Fibroblast of the aortic adventitia (primary cell): ENCODE results near the gene RCL1. TPM values are rescaled to one million over a fixed set of nuclear protein-coding genes. Genes with fewer than 3 reads are reported as not detected.

Experiments
- DNase-seq: peaks from one replicate; pipeline ENCODE4 v3.0.0-alpha.2; 2010; ENCODE audit warnings: low read depth
- H3K4me3 ChIP-seq: 2 replicates; pipeline ENCODE4 v1.5.1; 2011; ENCODE audit warnings: low read depth, mild to moderate bottlenecking, control low read depth, low read length, moderate library complexity
- CTCF ChIP-seq: IDR thresholded peaks from 2 replicates; pipeline ENCODE4 v1.5.1; 2011; ENCODE audit warnings: mild to moderate bottlenecking, low read length, control low read depth, inconsistent platforms; ENCODE audit not compliant: insufficient read depth
- total RNA-seq: library from RNA; depleted of rRNA; stranded (reverse); fragments of >200 nt; gene quantifications from 2 replicates; pipeline ENCODE4 v1.2.3, GENCODE V29; 2012; ENCODE audit warnings: low replicate concordance

Gene RCL1
- total RNA-seq, 1 donor, result 13.4 TPM

GRCh38 chr9:4840018-4840417, 47.3 kb downstream of the RCL1 start:
- no peak for DNase-seq
- no peak for TF ChIP-seq CTCF
- no peak overlapping the region for H3K4me3 ChIP-seq

GRCh38 chr9:4842213-4842612, 49.5 kb downstream of the RCL1 start:
- no peak for TF ChIP-seq CTCF
- no peak overlapping the region for H3K4me3 ChIP-seq
- DNase-seq, result no peak

- no peak overlapping the region for H3K4me3 ChIP-seq
- no peak for TF ChIP-seq CTCF
- DNase-seq, result peak; percentile 27
These were observed 50.0 kb downstream of the RCL1 start for GRCh38 chr9:4842734-4843133.

- no peak for DNase-seq
- H3K4me3 ChIP-seq, result no peak overlapping the region
- TF ChIP-seq CTCF, result no peak
These were observed 51.5 kb downstream of the RCL1 start for GRCh38 chr9:4844056-4844838.

- TF ChIP-seq CTCF, result no peak
- no peak for DNase-seq
- no peak overlapping the region for H3K4me3 ChIP-seq
These were observed 56.6 kb downstream of the RCL1 start for GRCh38 chr9:4849369-4849768.

- TF ChIP-seq CTCF, result no peak
- no peak for DNase-seq
- H3K4me3 ChIP-seq, result no peak overlapping the region
These were observed 58.0 kb downstream of the RCL1 start for GRCh38 chr9:4850603-4851310.
